K562 (cell line): ENCODE results near the gene ELOVL4. TPM values are rescaled to one million over a fixed set of nuclear protein-coding genes. Genes with fewer than 3 reads are reported as not detected.

Experiments
- ATAC-seq: fragments of 200-7000 bp; cut with Tn5 transposase; 3 replicates; pipeline ENCODE4 v1.9.1; 2020; ENCODE audit warnings: moderate library complexity
- BruUV-seq: library from RNA; stranded (reverse); fragments of 400-500 nt; replicated peaks from 2 replicates; lab custom pipeline; 2021; lab: Mats Ljungman, UMichigan
- CTCF ChIA-PET: fragments of 300-600 bp; formaldehyde crosslinking; extraction: SDS; loops from one replicate; lab custom pipeline; 2021; ENCODE audit warnings: low intra/inter-chr PET ratio; lab: Yijun Ruan, JAX
- POLR2A ChIA-PET: fragments of 300-600, 350-650 bp; sonication (Branson Sonifier 250); formaldehyde crosslinking; extraction: SDS; loops from one replicate; lab custom pipeline; 2021; ENCODE audit warnings: antibody characterized with exemption, inconsistent platforms; lab: Yijun Ruan, JAX
- DNase-seq, 4 experiments: peaks; one replicate each; pipeline versions ENCODE4 v3.0.0 to v3.0.0-alpha.2; 2011 to 2018; ENCODE audit warnings: low spot score in 3 of 4, mixed read lengths in 3 of 4; ENCODE audit errors: extremely low read depth in 1 of 4
- FAIRE-seq: peaks from 2 replicates; lab custom pipeline; 2011; peaks lifted over from hg19 to GRCh38; lab: Jason Lieb, UNC
- H2AFZ ChIP-seq: 2 replicates; pipeline ENCODE4 v1.6.0; 2011; ENCODE audit warnings: low read depth, low read length, control low read depth, inconsistent platforms
- H3K27ac ChIP-seq: fragments of 200-600 bp; 3 replicates; pipeline ENCODE4 v1.8.0; 2011; ENCODE audit warnings: low read depth, mild to moderate bottlenecking, control low read depth, inconsistent platforms, low read length, moderate library complexity, mixed read lengths; ENCODE audit errors: extremely low read depth
- H3K27me3 ChIP-seq, 2 experiments: fragments of 300-600 bp in 1 of 2; 2 replicates in 1 of 2; 3 replicates in 1 of 2; pipeline versions ENCODE4 v1.6.0 to v1.8.0; 2011; ENCODE audit warnings: inconsistent platforms in 2 of 2, low read length in 2 of 2, mild to moderate bottlenecking in 1 of 2, mixed read lengths in 1 of 2, moderate library complexity in 1 of 2; ENCODE audit not compliant: control insufficient read depth in 2 of 2, insufficient read depth in 2 of 2
- H3K36me3 ChIP-seq: fragments of 300-600 bp; 3 replicates; pipeline ENCODE4 v1.8.0; 2011; ENCODE audit warnings: mild to moderate bottlenecking, low read length, inconsistent platforms; ENCODE audit not compliant: control insufficient read depth, insufficient read depth
- H3K4me1 ChIP-seq, 2 experiments: fragments of 200-600 bp in 1 of 2; replicated peaks in 1 of 2; 2 replicates in 1 of 2; 3 replicates in 1 of 2; pipeline versions ENCODE4 v1.5.1 to v1.8.0; 2011; ENCODE audit warnings: inconsistent platforms in 2 of 2, low read length in 2 of 2, mild to moderate bottlenecking in 1 of 2, mixed read lengths in 1 of 2, moderate library complexity in 1 of 2; ENCODE audit not compliant: control insufficient read depth in 2 of 2, insufficient read depth in 2 of 2
- H3K4me2 ChIP-seq: 2 replicates; pipeline ENCODE4 v1.6.1; 2011; ENCODE audit warnings: low read length, control low read depth, inconsistent platforms, mixed read lengths; ENCODE audit not compliant: insufficient read depth
- H3K4me3 ChIP-seq: fragments of 200-600 bp; sonication (generic), shearing (Covaris generic); 2 replicates; pipeline ENCODE4 v1.5.1; 2016; ENCODE audit warnings: control low read depth, inconsistent platforms
- H3K79me2 ChIP-seq: fragments of 200-600 bp; 3 replicates; pipeline ENCODE4 v1.8.0; 2011; ENCODE audit warnings: low read length, inconsistent platforms; ENCODE audit not compliant: control insufficient read depth, insufficient read depth
- H3K9ac ChIP-seq, 2 experiments: 2 replicates each; pipeline versions ENCODE4 v1.6.0 to v1.6.1; 2011; ENCODE audit warnings: low read depth in 2 of 2, low read length in 2 of 2, control low read depth in 1 of 2, inconsistent platforms in 1 of 2, mild to moderate bottlenecking in 1 of 2, mixed read lengths in 1 of 2; ENCODE audit not compliant: insufficient read depth in 1 of 2
- H3K9me1 ChIP-seq: one replicate; pipeline ENCODE4 v1.6.0; 2011; ENCODE audit warnings: inconsistent platforms, mild to moderate bottlenecking, low read length, moderate library complexity; ENCODE audit not compliant: control insufficient read depth, insufficient read depth
- H3K9me3 ChIP-seq: replicated peaks from 2 replicates; pipeline ENCODE4 v1.5.1; 2011; ENCODE audit warnings: low read depth, low read length, inconsistent platforms; ENCODE audit not compliant: control insufficient read depth, insufficient read depth
- H4K20me1 ChIP-seq: replicated peaks from 2 replicates; pipeline ENCODE4 v1.6.1; 2011; ENCODE audit warnings: low read length, inconsistent platforms, mixed read lengths; ENCODE audit not compliant: control insufficient read depth, insufficient read depth
- IRF2 ChIP-seq: sonication (generic); formaldehyde crosslinking; IDR thresholded peaks from 2 replicates; pipeline ENCODE4 v1.8.1; 2022; ENCODE audit warnings: mild to moderate bottlenecking, missing genetic modification reagents
- POLR2AphosphoS5 ChIP-seq: IDR thresholded peaks from 2 replicates; pipeline ENCODE4 v1.6.1; 2011; ENCODE audit warnings: mild to moderate bottlenecking, low read depth, low read length, moderate library complexity; ENCODE audit not compliant: control insufficient read depth, insufficient read depth
- SIN3A ChIP-seq, 2 experiments: fragments of 150-350 bp in 1 of 2; IDR thresholded peaks; 2 replicates each; pipeline ENCODE4 v1.6.1; 2011 to 2016; ENCODE audit warnings: borderline replicate concordance in 2 of 2, low read depth in 2 of 2, low read length in 2 of 2, mild to moderate bottlenecking in 2 of 2, moderate library complexity in 2 of 2; ENCODE audit not compliant: control insufficient read depth in 1 of 2
- TARDBP ChIP-seq: fragments of 450-650 bp; IDR thresholded peaks from 2 replicates; pipeline ENCODE4 v1.6.1; 2016
- TSC22D4 ChIP-seq: fragments of 450-650 bp; IDR thresholded peaks from 2 replicates; pipeline ENCODE4 v1.6.1; 2016; ENCODE audit warnings: missing genetic modification characterization, missing biosample characterization, control low read depth
- ZNF165 ChIP-seq: fragments of 250-450 bp; sonication (Bioruptor Pico); IDR thresholded peaks from 2 replicates; pipeline ENCODE4 v1.4.0; 2020; ENCODE audit warnings: borderline replicate concordance
- WGBS: fragments of 100-300 bp; shearing (Covaris generic); methylation state at CpG from one replicate; pipeline ENCODE4 v1.1.6; 2016; ENCODE audit warnings: low coverage, mixed read lengths; ENCODE audit not compliant: insufficient coverage; ENCODE audit errors: missing lambda C conversion rate; 5-methylcytosine and 5-hydroxymethylcytosine counted together
- in situ Hi-C: fragments of 300-500 bp; cut with MboI; formaldehyde crosslinking; loops from 4 replicates; pipeline ENCODE4 v1.15.0; 2018; ENCODE audit warnings: inconsistent platforms, mixed read lengths
- intact Hi-C: fragments of 100-400 bp; cut with micrococcal nuclease; formaldehyde crosslinking; loops from 2 replicates; pipeline ENCODE4 v1.14.2; 2022
- polyA plus RNA-seq, 8 experiments: library from polyadenylated mRNA; depleted of rRNA in 4 of 8; stranded (reverse) in 5 of 8; unstranded in 3 of 8; fragments of >200 nt; fragmentation: Nextera tagmentation in 2 of 8; fragmentation: Illumina TruSeq in 1 of 8; extraction: Ambion mirVana in 2 of 8; extraction: Trizol in 1 of 8; gene quantifications; 2 replicates each; pipeline versions ENCODE4 v1.2.1 to v1.2.3, GENCODE V29; 2011 to 2014; ENCODE audit warnings: inconsistent platforms in 1 of 8, missing spikeins in 1 of 8
- total RNA-seq, 7 experiments: library from RNA; depleted of rRNA in 6 of 7; stranded (reverse); fragments of >200 nt in 6 of 7; fragmentation: Illumina TruSeq in 2 of 7; extraction: Trizol in 2 of 7; gene quantifications; 2 replicates each; pipeline versions ENCODE4 v1.2.1 to v1.2.3, GENCODE V29; 2011 to 2021; ENCODE audit warnings: low replicate concordance in 1 of 7
- TF ChIP-seq, protein P1 (sequence below): fragments of 450-650 bp; IDR thresholded peaks from 2 replicates; pipeline ENCODE4 v1.6.1; 2016; ENCODE audit warnings: borderline replicate concordance

ELOVL4 gene
- total and polyA plus RNA-seq, 9 of the 15 experiments (the other 6 are each of a cell fraction or from before 2014, with no cell fraction given) = not detected

- TF ChIP-seq TARDBP = no peak
- TF ChIP-seq POLR2AphosphoS5 = no peak
- TF ChIP-seq ZNF165 = no peak
- TF ChIP-seq, all 486 proteins: peak for 0
Measured at GRCh38 chr6:79993012-79993910, 45.9 kb upstream of the ELOVL4 start (continued).

GRCh38 chr6:79989641-79990040 lies 42.3 kb upstream of the ELOVL4 start:
- no peaks in the 10 kb centered on the region for H3K36me3 ChIP-seq
- H3K27ac ChIP-seq = no peak overlapping the region
- POLR2A ChIA-PET = no interaction called here
- no peak overlapping the region for H3K9ac ChIP-seq
- 0 out of 5 replicates have a peak, but pooled peaks cover 0 to 3% of the 10 kb centered on the region in 2 experiments for H3K27me3 ChIP-seq
- H3K9me3 ChIP-seq = no peaks in the 10 kb centered on the region
- no peak for TF ChIP-seq SIN3A (IDR thresholded peaks at IDR 0.05; ENCODE audit: borderline replicate concordance in 2 of 2, control insufficient read depth in 1 of 2, low read depth in 2 of 2, low read length in 2 of 2)
- TF ChIP-seq IRF2 (CRISPR knock-in tag) = no peak
- TF ChIP-seq, protein P1, sequence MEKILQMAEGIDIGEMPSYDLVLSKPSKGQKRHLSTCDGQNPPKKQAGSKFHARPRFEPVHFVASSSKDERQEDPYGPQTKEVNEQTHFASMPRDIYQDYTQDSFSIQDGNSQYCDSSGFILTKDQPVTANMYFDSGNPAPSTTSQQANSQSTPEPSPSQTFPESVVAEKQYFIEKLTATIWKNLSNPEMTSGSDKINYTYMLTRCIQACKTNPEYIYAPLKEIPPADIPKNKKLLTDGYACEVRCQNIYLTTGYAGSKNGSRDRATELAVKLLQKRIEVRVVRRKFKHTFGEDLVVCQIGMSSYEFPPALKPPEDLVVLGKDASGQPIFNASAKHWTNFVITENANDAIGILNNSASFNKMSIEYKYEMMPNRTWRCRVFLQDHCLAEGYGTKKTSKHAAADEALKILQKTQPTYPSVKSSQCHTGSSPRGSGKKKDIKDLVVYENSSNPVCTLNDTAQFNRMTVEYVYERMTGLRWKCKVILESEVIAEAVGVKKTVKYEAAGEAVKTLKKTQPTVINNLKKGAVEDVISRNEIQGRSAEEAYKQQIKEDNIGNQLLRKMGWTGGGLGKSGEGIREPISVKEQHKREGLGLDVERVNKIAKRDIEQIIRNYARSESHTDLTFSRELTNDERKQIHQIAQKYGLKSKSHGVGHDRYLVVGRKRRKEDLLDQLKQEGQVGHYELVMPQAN = no peak
- TF ChIP-seq TSC22D4 (tag) = no peak
- FAIRE-seq (no peak), DNase-seq (no peak), ATAC-seq (no peak)
- H3K4me2 ChIP-seq = no peak overlapping the region
- H3K4me3 ChIP-seq = no peak overlapping the region
- no peaks in the 10 kb centered on the region for H4K20me1 ChIP-seq
- H3K79me2 ChIP-seq = no peaks in the 10 kb centered on the region
- BruUV-seq = no TSS peak
- in situ Hi-C loops (no loop called here), intact Hi-C loops (no loop called here)
- no peak overlapping the region for H2AFZ ChIP-seq
- CTCF ChIA-PET = no interaction called here
- no peaks in the 10 kb centered on the region for H3K9me1 ChIP-seq
- 6% methylated on average over 1 of the region's 1 CpG for WGBS
- no peaks in the 10 kb centered on the region for H3K4me1 ChIP-seq
